GM19099 (cell line): ENCODE measurements around the gene ADAMTS17.

Experiments used
- POLR2A ChIP-seq: IDR thresholded peaks from 3 replicates; pipeline ENCODE4 v1.6.1; 2011; ENCODE audit warnings: low read depth; ENCODE audit not compliant: insufficient read length; ENCODE audit errors: extremely low read depth

The ADAMTS17 gene

DNA sequence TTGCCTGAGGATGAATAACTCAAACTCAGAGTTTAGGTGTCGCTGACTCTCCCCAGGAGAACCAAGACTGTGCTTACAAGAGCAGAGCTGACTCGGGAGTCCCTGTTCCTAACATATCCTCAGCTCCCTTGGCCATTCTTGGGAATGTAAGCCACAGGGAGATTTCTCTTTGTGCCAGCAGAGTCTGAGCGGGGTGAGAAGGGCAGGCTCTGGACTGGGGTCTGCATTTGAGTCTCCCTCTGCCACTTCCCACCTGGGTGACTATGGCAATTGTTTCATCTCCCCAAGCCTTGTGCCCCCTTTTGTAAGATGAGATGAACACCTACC, 126.0 kb downstream of the ADAMTS17 start:
- TF ChIP-seq POLR2A, result no peak

DNA sequence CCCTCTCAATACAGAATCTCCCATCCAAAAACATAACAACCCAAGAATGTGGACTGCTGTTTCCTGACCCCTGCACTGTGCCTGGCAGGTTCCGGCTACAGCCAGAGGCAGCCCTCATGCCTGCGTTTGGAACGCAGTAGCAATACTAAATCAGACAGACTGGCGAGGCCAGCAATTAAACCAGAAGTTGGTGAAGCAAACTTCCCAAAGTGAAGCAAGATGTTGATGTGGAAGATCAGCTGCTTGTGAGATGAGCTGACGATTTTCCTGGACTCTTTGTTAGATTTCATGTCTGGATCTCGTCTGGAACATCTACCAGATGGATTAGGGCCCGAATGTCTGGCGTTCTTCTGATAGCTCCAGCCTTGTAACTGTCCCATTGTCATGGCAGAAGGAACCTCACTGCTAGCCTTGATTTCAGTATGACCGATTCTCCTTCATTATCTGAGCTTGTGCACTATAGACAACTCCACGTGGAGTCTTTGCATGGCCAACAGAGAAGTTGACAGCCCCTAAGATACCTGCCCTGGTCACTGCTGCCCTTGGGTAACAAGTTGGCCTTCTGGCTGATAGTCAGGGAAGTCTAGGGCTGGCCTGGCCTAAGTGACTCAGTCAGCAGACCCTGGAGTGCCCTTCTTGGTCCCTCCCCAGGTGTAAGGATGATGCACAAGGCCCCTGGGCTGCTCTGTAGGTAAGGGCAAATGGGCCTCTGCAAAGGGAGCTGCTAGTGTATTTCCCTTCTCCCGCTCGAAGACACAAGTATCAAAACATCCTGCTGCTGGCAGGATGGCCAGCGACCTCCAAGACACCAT, 126.5 kb downstream of the ADAMTS17 start:
- TF ChIP-seq POLR2A, result no peak

DNA sequence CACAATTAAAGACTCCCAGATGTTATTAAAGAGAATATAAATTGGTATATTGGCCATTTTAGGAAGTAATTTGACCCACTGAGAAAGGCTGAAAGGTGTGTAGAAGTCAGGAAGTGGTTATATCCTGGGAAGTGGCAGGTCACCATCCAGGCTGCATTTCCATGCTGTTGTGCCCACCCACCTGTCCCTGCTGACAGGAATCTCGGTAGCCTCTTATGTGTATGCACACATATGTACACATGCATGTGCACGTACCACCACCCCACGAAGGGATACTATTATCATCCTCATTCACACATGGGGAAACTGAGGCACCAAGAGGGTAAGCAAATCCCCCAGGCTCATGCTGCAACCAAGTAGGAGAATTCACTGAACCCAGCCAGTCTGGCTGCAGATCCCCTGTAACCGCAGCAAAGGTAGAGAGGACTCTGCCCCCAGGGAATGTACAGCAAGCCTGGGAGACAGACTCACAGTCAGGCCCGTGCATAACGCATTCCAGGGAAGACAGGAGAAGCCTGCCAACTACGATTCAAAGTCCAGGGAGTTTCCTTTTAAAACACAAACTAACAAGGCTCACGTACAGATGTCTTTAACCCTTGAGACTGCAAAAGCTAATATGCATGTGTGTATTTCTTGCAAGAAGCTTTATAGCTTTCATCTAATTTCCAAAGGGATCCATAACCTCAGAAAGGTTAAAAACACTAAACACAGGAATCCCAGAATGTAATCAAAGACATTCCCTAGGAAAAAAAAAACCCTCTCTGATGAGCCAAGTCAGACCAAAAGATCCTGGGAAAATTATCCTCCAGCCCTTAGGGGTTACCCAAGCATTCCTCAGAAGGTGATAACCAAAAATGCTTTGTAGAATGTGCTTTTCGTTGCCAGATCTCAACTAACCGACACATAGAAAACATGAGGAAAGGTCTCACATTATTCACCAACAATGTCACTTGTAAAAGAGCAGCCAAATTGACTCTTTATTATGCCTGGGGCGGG, 129.6 kb downstream of the ADAMTS17 start:
- TF ChIP-seq POLR2A, result no peak

DNA sequence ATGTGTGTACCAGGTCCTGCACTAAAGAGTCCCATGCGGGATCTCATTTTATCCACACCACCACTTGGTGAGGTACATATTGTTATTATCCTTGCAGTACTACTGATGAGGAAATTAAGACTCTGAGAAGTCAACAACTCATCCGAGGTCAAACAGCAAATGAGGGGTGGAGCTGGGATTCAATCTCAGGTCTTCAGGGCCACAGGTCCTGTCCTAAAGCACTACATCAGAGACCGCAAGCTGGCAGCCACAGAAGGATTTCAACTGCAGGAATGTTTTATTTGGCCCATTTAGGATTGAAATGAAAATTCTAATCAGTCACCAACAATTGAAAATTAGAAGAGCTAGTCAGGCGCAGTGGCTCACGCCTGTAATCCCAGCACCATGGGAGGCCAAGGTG, 131.4 kb downstream of the ADAMTS17 start:
- no peak for TF ChIP-seq POLR2A

DNA sequence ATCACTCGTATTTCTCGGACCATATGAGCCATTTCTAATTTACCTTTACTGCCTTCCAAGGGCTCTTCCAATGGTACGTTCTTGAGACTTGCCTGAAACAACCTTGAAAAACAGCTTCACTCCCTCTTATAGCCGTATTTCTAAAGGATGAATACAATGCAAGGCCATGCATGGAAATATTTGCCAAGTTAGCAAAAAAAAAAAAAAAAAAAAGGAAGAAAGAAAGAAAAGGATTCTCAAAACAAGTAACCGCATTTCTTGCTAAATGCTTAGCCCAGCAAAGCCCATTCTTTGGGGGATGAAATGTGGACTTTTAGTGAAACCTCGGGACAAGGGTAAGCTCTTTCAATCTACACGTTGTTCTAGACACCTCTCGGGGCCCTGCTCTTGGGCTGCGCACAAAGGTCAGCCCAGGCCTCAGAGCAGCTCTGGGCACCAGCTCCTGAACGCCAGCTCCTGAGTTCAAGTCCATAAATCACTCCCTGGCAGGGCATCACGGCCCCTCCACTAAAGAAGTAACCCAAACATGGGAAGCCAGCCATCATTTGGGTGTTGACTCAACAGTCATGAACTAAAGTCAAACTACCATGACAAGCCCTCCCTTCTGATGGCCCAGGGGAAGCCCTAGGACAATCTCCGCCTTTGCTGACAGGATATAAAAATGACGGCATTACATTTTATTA, 132.7 kb downstream of the ADAMTS17 start:
- no peak for TF ChIP-seq POLR2A

DNA sequence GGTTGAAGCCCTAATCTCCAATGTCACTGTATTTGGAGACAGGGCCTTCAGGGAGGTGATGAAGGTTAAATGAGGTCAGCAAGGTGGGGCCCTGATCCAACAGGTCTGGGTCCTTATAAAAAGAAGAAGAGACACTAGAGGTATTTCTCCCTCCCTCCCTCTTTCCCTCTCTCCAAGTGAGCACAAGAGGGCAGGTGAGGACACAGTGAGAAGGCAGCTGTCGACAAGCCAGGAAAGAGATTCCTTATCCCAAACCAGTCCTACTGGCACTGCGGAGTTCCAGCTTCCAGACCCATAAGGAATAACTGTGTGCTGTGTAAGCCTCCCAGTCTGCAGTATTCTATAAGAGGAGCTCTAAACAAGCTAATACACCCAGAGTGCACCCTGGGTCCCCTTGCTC, 134.7 kb downstream of the ADAMTS17 start:
- no peak for TF ChIP-seq POLR2A

DNA sequence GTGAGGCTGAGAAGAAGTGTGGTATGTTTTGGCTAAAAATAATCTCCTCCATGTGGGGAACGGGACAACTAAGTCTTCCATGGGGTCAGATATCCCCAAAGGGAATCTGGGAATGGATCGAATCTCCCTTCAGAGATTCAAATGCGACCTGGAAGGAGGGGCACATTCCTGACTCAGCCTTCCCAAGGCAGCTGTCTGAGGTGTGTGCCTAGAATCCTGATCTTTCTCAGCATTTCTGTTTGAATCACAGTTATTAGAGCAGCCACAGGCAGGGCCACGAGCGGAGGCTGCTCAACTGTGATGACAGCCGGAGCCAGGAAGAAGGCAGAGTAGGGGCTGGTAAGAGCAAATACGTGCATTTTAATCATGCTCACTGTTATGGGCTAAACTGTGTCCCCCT, 135.1 kb downstream of the ADAMTS17 start:
- TF ChIP-seq POLR2A, result no peak

DNA sequence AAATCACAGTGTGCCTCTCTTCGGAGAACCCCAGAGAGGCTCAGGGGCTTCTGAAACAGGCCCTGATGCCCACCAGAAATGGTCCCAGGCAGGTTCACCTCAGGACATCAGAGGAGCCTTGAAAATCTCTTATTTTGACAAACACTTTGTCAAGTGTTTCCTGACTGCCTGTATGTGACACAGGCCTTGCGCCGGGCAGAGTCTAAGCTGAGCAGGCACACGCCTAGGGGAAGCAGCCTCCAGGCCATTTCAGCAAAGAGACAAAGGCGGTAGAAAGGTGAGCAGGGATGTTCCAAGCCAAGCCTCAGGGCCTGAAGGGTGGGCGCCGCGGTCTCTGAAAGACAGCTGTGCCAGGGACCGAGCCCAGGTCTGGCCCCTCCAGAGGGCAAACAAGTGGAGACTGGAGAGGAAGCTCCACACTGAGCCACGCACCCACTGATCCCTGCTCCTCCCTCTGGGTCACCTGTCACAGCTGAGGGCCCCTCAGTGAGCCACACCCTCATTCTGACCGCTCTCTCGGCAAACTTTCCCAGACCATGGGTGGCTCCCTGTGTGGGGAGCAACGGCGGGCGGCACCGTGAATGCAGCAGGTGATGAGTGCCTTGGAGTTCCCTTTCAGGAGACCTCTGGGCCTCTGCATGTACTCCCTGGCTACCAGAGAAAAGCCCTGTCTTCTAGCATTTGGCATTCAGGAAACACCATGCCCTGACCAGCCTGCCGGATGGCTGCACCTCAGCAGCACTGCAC, 136.1 kb downstream of the ADAMTS17 start:
- no peak for TF ChIP-seq POLR2A

DNA sequence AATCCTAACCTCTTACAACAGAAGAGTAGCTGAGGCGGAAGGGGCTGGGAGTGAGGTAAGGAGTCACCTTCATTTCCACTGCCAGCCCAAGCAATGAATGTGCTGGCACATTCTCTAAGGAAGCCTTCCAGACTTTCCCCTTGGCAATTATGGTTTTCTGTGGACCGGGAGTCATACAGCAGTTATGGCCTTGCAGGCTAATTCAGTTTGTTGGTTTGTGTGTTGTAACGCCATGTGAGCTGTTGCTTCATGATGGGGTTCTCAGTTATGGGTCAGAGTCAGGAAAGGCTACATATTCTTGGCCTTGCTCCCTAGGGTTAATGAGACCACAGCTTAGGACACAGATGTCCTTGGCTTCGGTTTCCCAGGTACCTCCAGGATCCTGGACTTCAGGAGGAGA, 137.0 kb downstream of the ADAMTS17 start:
- TF ChIP-seq POLR2A, result no peak

DNA sequence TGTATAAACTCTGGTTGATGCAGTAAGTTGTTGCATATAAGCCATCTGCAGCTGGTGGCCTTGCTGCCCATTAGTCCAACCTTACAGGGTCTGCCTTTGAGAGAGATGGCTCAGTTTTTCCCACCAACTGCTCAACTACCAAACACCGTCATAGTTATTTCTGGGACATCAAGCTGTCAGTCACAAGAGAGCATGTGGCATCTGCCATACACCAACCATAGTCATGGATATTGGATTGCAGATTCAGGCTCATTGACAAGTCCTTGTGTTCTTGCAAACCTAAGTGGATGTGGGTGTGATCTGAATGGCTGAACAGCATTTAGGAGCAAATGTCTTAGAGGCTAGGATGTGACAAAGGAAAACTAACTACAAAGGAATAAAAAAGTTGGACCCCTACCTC, 137.6 kb downstream of the ADAMTS17 start:
- no peak for TF ChIP-seq POLR2A

DNA sequence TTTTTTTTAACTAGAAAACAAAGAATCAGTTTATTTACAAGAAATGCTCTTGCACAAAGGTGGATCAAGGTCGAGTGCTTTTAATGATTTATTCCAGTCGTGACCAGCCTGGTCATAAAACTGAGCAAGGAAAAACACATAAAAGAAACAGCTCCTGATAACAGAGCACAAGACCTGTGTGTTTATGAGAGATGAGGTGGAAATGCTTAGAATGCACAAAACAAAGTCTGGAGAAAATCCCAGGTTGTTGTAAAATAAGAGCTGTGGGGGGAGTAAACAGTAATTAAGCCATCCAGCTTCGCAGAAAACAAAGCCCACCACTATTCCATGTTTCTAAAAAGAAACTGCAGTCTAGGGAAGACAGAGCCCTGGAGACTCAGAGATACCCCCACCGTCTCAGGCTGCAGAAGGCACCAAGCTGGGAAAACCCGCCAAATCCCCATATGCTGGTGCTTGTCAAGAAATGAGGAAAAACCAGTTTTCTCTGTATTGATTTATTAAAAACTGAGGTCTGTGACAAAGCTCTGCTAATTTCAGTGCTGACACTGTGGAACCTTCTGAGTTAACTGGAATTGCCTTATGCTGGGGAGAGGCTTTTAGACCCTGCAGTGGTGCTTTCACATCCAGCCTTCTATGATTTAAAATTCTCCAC, 139.3 kb downstream of the ADAMTS17 start:
- TF ChIP-seq POLR2A, result no peak

DNA sequence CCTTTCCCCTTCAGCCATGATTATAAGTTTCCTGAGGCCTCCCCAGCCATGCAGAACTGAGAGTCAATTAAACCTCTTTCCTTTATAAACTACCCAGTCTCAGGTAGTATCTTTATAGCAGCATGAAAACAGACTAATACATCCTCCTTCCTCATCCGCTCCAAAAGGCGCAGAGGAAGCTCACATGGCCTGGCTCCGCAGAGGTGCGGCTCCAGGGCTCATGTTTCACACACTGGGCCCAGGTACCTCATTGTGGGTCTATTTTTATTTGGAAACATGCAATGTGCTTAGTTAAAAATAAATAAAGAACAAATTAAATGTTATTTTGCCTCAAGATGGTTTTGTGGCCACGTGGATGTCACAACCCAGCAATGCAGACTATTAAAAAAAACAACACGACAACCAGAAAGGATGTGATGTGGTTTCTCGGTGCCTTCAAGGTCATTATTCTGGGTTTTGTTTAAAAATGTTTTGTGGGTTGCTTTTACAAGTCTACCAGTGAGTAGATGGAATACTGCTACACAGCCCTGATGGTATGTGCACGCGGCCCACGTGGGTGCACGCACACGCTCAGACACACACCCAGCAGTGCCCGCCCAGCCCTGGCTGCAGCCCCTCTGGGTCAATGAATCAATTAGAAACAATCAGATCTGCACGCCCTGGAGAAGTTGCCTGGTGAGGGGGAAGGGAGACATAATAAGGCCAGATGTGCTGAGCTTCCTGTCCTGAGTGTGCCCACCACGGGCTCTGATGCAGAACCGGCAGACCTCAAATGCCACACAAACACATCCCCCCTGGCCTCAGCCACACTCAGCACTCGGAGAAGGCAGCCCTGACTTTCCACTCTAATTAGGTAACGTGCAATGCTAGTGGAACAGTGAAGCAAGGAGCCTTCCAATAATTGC, 140.1 kb downstream of the ADAMTS17 start:
- TF ChIP-seq POLR2A, result no peak

DNA sequence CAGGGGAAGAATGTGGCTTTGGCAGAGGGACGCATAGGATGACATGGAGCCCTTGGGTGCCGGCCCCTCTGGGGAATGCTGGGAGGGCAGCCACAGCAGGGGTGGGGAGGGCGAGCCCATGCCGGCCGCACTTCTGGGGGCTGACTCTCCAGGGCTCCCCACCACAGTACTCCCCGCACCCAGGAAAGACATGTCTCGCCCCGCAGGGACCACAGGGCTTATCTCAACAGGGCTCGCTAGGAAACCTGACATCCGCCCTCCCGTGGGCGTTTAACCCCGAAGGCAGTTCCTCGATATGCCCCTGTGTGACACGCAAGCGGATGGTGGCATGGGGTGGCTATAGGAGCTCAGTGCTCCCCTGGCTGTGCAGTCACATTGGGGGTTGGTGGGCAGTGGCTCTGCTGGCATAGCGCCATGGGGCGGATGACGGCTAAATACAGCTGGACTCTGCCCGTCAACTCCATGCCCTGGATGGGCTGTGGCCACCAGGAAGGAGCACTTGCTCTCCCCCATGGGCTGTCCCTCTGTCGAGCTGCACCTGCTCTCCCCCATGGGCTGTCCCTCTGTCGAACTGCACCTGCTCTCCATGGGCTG, 141.4 kb downstream of the ADAMTS17 start:
- no peak for TF ChIP-seq POLR2A
